Measurements from ENCODE around the gene OMA1.

OMA1 gene

DNA sequence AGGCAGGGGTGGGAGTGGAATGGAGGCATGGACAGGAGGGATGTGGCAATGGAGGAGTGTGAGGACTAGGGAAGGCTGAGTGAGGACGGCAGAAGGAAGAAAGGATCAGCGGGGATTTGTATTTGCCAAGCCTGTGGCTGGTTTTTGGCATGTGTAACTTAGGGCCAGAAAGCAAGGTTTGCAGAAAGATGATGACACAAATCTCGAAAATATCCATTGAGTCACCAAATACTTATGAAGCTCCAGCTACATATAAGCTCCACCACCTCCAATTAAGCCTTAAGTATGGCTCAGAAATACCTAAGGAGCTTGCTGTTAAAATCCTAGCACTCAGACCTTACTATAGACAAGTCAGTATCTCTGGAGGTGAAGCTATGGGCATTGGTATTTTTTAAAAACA is 90.1 kb downstream of the OMA1 start:
- DNase-seq: no peak

DNA sequence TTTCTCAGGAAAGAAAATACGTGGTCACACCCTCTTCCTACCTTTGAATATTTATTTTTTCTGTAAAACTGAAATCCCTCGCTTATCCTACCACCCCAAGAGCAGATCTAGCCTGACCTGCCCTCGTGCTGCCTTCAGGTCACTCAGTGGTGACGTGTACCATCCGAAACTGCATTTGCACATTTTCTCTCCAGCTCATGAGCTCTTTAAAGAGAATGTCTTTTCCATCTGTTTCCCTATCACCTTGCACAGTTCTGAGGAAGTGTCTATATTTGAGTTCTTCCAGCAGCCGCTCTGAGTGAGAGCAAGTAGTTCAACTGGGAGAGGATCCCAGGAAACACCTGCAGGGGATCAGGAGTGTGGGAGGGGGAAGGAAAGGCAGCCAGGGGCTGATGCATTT is 91.7 kb downstream of the OMA1 start:
- no peak for DNase-seq

DNA sequence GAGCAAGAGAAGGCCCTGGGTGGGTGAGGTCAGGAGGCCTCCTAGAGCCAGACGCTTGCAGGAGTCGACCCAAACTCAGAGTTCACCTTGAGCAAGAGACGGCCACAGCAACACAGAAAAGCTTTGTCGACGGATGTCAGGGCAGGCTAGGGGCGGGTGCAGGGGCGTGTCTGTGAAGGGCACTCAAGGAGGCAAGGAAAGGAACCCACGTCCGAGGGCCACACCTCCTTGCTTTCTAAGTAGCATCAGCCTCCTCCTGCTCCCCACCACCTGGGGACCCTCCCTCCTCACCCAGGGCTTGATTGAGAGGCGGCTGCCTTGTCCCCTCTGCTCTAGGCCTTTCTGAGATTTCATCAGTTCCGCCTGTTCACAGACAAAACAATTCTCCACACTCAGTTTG is 92.1 kb downstream of the OMA1 start:
- no peak for DNase-seq

DNA sequence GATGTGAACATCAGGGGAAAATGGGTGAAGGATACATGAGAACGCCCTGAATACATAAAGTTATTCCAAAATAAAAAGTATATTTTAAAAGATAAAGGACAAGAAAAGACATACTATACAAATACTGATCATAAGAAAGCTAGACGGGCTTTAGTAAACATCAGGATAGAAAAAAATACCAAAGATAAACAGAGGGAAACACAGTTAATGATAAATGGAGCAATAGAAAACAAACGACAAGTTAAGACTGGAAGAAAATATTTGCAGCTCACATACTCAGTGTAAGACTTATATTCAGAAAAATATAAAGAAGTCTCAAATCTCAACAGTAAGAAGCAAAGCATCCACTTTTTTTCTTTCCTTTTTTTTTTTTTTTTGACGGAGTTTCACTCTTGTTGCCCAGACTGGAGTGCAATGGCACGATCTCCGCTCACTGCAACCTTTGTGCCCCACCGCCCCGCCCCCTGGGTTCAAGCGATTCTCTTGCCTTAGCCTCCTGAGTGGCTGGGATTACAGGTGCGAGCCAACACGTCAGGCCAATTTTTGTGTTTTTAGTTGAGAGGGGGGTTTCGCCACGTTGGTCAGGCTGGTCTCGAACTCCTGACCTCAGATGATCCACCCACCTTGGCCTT is 94.8 kb downstream of the OMA1 start:
- no peak for DNase-seq

DNA sequence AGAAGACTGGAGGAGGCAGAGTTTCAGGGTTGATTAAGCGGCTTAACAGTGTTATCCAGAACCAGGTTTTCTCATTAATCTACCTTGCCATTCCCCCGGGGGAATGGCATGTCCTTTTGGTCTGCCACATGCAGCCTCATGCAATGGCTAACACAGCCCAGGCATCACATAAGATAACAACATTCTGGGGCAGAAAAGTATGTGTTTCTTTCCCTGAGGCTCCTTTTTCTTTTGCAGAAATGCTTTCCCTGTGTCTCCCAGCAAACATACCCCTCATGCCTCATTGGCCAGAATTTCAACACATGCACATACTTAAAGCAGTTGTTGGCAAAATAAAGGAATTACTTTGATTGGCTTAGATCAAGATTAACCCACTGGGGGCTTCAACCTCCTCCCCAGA is 98.6 kb downstream of the OMA1 start:
- DNase-seq: no peak

DNA sequence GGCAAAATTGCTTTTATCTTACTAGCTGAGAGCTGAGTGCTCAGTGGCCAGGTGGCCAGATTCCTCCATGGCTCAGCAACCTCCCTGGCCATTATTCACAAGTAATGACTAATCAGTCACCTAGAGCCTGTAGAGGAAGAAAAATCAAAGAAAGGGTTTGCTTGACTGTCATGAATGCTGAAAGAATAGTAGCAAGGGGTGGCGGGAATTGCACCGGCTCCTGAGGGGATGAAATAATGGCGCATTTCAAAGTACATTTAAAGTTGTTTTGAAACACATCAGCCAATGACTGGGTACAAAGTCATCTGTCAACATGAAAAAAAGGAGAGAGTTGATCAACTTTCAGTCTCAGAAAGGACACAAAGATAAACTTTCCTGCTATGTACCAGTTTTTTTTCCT is 99.5 kb downstream of the OMA1 start:
- no peak for DNase-seq

DNA sequence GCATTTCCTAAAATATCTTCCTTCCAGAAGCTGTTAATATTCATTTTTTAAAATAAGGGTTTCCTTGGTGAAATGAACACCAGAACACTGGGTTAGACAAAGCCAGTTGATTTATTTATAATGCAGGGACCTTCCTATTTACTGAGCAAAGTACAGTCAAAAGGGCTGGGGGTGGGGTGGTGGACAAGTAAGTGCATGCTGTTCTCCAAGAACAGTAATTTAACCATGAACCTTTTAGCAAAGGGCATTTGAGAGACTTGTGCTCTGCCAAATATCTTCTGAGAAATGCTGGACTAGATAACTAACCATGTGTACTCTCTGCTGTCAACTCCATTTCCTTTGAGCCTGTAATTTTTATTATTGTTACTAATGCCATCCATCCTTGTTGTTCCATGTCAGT is 100.2 kb downstream of the OMA1 start:
- no peak for DNase-seq

DNA sequence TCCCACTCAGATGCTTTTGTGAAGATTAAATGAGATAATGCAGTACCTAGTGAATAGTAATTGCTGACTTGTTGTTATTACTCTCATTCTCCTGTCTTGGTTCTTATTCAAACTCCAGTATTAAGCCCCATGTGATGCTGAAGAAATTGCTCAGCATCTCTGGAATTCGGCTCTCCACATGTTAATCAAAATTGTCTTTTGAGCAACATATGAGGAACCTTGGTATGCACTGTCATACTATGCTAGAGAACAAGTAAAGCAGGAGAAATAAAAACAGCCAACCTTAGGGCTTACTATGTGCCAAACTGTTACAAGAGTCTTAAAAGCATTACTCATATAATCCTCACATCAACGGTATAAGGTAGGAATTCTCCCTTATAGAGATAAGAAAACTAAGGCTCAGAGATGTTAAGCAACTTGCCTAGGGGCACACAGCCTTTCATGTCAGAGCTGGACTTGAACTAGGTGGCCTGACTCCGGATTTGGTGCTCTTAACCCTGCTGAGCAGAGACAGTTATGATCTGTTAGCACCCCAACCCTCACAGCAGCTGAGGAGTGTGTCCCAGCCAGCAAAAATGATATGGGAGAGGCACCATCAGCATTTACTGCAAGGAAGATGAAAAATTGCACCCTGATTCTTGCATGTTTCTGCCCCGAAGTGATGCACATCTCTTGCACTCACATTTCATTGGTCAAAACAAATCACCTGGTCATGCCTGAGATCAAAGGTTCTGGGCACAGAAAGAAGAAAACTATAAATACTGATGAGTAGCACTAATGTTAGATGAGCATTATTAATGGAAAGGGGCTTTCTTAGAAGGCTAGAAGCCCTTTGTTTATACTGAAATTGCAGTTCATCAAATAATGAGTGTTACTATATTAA is 102.3 kb downstream of the OMA1 start:
- no peak for DNase-seq

DNA sequence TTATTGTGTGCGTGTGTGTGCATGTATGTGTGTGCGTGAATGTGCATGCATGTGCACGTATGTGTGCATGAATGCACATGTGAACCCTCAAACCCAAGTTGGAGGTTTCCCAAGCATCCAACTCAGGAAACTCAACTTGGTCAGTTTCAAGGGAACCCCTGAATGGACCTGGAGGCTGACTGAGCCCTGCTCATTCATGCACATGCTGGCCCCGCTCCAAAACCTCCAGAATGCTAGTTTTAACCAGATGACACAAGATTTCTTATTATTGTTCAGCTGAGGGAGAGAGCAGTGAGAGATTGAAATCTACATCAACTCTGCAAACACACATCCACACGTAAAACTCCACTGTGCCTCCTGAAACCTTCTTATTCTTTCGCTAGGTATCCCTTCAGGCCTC is 104.4 kb downstream of the OMA1 start:
- no peak for DNase-seq

DNA sequence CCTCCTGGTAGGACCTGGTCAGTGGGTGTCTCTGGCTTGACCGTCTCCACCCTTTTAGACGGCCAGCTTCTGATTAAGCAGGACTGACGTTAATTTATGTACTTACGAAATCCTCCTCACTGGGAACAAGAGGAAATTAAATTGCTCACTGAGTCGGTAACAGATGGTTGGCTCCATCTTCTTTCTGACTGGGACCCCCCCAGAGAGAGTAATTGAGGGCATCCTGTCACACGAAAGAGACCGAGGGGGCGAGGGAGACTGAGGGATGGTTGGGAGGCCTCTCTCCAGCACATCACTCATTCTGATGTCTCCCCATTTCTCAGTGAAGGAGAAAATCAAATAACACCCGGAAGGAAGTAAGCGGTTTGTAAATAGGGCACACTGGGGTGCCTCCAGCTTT is 104.8 kb downstream of the OMA1 start:
- DNase-seq: no peak

DNA sequence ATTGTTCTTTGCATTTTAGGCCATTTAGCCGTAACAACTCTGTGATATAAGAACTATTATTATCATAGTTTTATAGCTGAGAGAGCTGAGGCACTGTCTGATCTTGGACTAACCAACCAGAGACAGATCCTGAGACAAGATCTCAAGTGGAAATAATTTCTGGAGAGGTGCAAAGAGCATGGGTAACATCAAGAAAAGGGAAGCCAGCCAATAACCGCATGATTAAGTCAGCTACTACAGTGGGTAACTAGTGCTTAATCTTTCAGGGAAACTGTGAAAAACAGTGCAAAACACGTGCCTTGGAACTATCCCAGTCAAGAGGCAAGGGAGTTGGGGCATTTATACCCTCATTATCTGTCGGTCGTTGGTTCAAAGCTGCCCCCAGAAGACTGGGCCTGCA is 105.8 kb downstream of the OMA1 start:
- DNase-seq: no peak

DNA sequence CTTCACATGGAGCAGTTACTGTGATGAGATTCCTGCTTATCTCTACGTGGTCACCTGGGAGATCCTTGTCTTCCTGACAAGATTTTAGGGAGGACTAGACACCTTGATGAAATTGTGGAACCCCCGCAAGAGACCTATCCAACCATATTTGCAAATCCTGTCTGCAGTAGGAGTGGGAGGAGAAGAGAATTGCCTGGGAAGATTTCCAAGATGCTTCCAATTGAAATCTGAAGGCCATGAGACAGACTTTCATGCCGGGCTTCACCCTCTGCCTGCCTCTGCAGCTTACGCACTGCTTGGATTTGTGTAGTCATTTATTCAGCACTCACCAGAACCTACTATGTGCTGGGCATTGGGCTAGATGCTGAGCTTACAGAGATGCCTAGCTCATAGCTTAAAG is 106.6 kb downstream of the OMA1 start:
- DNase-seq: no peak

DNA sequence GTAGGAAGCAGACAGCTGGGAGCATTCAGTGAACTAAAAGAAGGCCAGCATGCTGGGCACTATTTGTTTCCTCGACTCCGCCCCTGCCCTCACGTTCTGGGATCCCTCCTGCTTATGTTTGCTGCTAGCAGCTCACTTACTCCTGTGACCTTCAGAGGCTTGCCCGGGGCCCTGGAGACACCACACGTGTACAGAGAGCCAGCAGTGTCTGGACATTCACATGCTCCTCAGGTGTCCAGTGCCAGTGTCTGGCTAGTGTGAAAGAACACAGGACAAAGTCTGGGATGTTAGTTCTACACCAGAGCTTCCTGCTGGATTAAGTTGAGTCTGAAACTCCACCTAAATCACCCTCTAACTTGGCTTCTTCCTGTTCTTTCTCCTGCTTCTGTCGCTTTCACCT is 108.1 kb downstream of the OMA1 start:
- DNase-seq: no peak

DNA sequence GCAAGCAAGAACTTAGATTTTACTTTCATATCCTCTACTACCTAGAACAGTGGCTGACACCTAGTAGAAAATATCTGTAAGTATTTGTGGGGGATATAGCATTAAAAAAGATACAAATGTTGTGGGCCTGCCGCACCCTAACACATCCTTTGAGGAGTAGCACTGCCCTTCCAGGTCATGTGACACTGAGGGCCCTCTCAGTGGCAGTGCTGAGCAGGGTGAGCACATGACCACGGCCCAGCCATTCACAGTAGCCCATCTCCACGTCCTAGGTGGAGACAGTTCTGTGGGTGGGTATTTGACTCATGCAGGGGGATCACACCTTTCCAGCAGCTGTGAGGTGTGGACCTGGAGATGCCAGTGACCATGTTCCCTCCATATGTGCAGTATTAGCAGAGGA is 108.9 kb downstream of the OMA1 start:
- no peak for DNase-seq

DNA sequence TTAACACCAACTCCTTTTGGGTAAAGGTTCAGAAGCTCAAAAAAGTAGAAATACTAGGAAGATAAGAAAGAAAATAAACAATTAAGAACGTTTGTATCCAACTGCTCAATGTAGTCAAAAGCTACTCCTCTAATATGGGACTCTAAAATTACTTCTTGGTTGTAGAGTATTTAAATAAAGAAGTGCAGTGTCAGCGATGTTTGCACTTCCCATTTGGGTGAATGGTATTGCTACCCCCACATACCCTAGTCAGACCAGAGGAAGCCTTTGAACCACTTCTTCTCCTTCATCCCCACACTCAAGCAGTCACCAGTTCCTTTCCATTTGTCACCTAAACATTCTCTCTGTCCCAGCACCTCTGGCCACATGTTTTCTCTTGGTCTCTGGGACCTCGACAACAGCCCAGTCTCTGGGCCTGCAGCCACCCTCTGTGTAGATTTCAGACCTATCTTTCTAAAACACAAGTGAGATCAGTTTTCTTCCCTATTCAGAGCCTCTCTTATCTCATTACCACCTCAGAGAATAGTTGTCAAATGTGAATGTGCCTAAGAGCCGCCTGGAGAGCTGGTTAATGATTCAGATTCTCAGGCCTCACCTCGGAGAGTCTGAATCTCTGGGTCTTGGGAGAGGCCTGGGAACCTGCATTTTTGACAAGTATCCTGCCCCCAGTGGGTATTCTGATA is 109.8 kb downstream of the OMA1 start:
- DNase-seq: no peak

DNA sequence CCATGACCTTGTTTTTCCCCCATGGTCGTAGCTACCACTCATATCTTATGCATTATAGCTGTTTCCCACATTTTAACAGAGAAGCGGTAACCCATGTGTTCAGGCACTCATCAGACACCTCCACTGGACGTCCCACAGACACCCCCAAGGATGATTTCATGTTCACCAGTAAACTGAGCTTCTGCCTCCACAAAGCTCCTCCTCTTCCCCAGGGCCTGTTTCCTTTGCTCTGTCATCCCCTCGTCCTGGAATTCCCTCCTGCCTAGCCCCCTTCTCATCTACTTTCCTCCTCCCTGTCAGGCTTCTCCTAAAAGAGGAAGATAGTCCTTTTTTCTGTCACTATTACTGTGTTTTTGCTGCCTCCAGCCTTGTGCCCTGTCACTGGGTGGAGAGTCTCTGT is 111.2 kb downstream of the OMA1 start:
- DNase-seq: no peak

DNA sequence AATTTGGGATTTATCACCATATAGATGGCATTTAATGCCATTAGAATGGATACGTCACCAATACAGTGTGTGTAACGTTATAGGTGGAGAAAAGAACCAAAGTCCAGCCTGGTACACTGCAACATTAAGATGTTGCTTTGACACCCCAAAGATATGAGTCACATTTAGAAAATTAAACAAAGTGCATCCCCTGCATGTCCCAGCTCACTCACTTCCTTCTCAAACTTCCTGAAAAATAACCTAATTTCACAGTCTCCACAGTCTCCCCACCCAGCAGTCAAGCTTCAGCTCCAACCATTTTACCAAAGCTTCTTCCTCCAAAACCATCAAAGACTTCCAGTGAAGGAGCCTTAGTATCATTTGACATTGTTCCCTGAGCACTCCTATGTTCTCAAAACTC is 111.9 kb downstream of the OMA1 start:
- no peak for DNase-seq

DNA sequence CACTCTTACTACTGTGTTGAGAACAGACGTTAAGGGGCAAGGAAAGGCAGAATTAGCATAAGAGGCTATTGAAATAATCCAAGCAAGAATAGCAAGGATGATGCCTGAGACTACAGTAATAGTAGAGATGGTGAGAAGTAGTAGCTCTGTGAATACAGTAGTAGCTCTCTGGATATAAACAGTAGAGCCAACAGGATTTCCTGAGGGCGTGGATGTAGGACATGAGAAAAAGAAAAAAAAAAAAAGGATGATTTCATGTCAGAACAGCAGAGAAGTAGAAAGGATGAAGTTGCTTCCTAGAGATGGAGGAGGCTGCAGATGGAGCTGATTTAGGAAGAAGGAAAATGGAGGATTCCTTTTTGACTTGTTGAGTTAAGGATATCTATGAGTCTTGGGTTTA is 112.3 kb downstream of the OMA1 start:
- DNase-seq: no peak

DNA sequence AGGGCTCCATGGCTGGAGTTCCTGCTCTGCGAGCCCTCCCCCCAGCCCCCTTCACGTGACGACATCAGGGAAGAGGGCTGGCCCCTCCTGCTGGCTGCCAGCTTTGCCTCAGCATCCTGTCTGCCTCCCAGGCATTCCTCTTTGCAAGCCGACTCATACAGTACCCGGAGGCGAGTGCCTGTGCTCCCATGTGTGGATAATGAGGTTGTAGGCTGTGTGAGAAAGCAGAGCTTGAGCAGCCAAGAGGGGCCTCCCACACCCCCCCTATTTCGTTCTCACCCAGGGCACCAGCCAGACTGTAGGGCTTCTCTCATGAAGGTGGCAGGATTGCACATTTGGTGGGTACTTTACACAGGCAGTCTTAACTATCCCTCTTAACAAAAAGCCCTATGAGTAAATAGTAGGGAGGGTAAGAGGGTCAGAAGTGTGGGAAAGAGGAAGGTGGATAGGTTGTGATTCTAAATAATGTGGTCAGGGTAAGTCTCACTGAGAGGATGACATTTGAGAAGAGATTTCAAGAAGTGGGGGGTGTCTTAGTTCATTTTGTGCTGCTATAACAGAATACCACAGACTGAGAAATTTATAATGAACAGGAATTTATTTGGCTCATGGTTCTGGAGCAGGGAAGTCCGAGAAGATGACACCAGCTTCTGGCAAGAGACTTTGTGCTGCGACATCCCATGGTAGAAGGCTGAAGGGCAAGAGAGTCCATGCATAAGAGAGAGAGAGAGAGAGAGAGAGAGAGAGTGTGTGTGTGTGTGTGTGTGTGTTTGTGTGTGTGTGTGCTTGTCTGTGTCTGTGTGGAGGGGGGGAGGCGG is 113.5 kb downstream of the OMA1 start:
- no peak for DNase-seq

DNA sequence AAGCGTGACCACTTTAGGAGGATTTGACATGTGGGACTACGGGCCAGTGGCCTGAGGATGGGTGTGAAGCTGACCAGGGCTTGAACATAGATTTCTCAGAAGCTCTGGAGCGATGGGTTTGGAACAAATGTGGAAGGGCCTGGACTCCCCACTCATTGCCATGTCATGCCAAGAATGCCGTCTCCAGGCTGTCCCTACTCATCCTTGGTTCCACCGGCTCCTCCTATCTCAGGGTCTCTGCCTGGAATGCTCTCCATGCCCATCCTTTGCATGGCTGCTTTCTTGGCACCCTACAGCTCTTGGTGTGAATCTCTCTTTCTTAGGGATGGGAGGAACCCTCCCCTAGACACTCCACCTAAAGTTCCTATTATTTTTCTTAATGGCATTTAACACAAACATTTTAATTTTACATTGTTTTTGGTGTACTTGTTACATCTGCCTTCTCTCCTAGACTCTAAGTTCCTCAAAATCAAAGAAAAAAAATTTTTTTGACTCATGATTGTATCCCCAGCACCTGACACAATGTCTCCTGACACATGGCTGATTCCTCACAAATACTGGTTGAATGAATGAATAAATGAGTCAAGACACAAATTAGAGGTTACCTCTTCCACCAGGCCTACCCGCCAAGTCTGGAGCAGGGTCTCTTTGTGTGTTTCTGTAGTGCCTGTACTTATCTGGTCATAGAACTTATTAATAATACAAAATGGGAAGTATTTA is 114.5 kb downstream of the OMA1 start:
- no peak for DNase-seq

All from effector CD4-positive, alpha-beta T cell (primary cell).